GM23338 (cell line): ENCODE results near the gene MDM4.

Experiments
- CTCF ChIP-seq, 2 experiments: fragments of 200-600 bp in 1 of 2; sonication (generic) in 1 of 2; conservative IDR thresholded peaks; 2 replicates each; pipeline versions ENCODE4 v1.5.1 to v1.6.1; 2016 to 2017; ENCODE audit warnings: antibody characterized with exemption in 2 of 2, low read depth in 2 of 2, mild to moderate bottlenecking in 2 of 2, moderate library complexity in 1 of 2
- EZH2 ChIP-seq: fragments of 200-600 bp; sonication (generic); IDR thresholded peaks from one replicate; pipeline ENCODE4 v1.8.0; 2017; ENCODE audit warnings: antibody characterized with exemption, mild to moderate bottlenecking, low read depth; ENCODE audit not compliant: unreplicated experiment
- POLR2AphosphoS5 ChIP-seq: IDR thresholded peaks from 2 replicates; pipeline ENCODE4 v1.6.1; 2016; ENCODE audit warnings: antibody characterized with exemption, low read depth

DNA sequence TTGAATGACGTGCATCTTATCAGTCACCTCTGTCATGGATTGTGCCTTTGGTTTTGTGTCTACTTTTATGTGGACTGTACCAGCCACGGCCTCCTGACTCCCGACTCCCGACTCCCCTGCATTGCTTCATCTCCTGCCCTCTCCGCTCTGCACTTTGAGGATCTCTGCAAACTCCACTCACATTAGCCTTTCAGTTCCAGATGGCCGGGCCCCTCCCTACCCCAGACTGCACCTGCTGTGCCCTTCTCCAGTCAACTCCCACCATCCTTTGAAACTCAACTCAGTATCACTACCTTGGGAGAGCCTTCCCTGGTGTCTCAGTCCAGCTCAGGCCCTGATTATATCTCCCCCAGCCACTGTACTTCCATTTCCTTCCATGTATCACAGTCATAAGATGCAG is 71.4 kb downstream of the MDM4 start:
- TF ChIP-seq CTCF (conservative IDR thresholded peaks at IDR 0.05; ENCODE audit: low read depth in 2 of 2) (no peak), EZH2 (no peak), POLR2AphosphoS5 (no peak)
